Skeletal muscle satellite cell (primary cell): ENCODE data around the gene RAD51B.

Experiments used
- H3K27me3 ChIP-seq: 2 replicates; pipeline ENCODE4 v1.7.0; 2013; ENCODE audit warnings: low read length; ENCODE audit not compliant: control insufficient read depth, insufficient read depth
- H3K36me3 ChIP-seq: 2 replicates; pipeline ENCODE4 v1.7.0; 2013; ENCODE audit warnings: mild to moderate bottlenecking, control low read depth, low read length; ENCODE audit not compliant: insufficient read depth
- H3K4me1 ChIP-seq: 2 replicates; pipeline ENCODE4 v1.7.0; 2013; ENCODE audit warnings: low read length; ENCODE audit not compliant: control insufficient read depth, insufficient read depth
- H3K4me2 ChIP-seq: 2 replicates; pipeline ENCODE4 v1.7.0; 2013; ENCODE audit warnings: mild to moderate bottlenecking, low read length
- H3K4me3 ChIP-seq: 2 replicates; pipeline ENCODE4 v1.7.0; 2013; ENCODE audit warnings: low read length
- H3K9ac ChIP-seq: 2 replicates; pipeline ENCODE4 v1.7.0; 2013; ENCODE audit warnings: mild to moderate bottlenecking, low read depth, low read length, moderate library complexity
- H3K9me3 ChIP-seq: replicated peaks from 2 replicates; pipeline ENCODE4 v1.7.0; 2013; ENCODE audit warnings: mild to moderate bottlenecking, control low read depth, low read length

The RAD51B gene

DNA sequence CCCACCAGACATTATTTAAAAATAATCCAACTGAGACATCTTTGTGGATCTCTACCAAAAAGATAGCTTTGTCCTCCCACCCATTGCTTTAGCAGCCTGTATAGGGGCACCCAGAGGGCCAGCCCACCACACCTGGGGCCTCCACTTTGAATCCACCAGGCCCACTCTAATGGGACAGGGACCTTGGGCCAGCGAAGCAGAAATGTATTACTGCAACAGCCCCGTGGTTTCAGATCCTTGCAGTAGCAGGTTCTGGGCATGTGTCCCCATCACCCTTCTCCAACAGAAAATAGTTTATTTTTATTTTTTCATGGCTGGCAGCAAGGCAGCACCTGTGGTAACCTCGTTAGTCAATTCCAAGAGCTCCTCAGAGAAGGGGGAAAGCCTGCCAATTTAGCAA, 754.9 kb downstream of the RAD51B start:
- H3K4me3 ChIP-seq = no peak overlapping the region
- no peak overlapping the region for H3K9ac ChIP-seq
- H3K4me1 ChIP-seq = peaks cover 51% of the 10 kb centered on the region
- H3K36me3 ChIP-seq = no peaks in the 10 kb centered on the region
- no peaks in the 10 kb centered on the region for H3K9me3 ChIP-seq
- H3K27me3 ChIP-seq = no peaks in the 10 kb centered on the region
- H3K4me2 ChIP-seq = no peak overlapping the region

DNA sequence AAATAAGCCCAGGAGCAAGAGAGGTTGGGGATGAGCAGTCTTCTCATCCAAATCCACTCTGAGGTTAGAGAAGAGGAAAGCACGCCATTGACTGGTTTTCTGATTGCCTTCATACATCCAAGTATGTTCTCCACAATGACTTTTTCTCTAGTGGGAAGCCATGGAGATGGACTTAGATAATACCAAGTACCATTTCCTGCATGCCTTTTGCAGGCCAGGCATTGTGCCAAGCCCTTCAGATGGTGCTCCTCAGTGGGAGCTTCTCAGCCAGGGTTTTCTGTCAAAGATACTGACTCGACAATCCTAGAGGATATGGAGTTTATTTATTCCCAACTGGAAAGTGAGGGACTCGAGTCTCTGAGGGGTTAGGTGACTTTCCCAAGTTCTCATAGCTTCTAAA, 755.3 kb downstream of the RAD51B start:
- Histone ChIP-seq H3K9ac (no peak overlapping the region), H3K36me3 (no peaks in the 10 kb centered on the region), H3K27me3 (no peaks in the 10 kb centered on the region), H3K4me2 (no peak overlapping the region), H3K4me3 (no peak overlapping the region), H3K4me1 (peaks cover 49% of the 10 kb centered on the region), H3K9me3 (no peaks in the 10 kb centered on the region)

DNA sequence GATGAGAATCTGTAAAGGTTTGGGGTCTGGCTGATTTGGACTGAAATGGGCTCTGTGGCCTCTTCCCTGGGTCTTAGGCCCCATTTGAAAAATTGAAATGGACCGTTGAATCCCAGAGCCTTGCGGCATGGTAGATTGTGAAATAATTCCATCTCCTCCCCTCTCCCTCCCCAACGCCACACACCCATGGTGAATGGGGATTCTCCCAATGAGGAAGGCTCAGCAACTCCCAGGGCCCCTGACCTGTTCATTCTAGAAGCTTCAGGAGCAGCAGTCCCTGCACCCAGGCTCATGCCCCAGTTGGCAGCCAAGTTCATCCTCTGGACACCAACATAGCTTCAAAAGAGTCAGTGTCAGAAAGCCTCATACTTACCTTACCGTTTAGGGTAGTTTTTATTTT, 755.8 kb downstream of the RAD51B start:
- no peak overlapping the region for H3K4me3 ChIP-seq
- peak overlapping the region; percentile 54 for H3K9ac ChIP-seq
- peaks cover 52% of the 10 kb centered on the region for H3K4me1 ChIP-seq

DNA sequence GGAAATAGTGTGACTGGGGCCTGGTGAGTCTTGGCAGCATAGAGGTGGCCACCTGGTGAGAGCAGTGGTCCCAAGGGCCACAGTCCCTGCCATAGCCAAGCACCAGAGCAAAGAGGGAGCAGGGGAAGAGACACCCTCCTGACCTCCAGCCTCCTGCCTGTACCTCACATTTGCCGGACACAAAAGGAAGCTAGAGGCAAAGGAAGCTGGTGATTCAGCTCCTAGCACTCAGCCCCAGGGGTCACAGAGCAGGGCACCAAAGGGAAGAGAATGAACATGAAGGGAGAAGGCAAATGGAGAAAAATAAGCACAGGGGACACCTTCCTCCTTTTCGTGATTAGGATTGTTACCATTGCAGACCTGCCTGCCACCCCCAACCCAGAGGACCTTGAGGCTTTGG, 756.5 kb downstream of the RAD51B start:
- Histone ChIP-seq H3K4me3 (no peak overlapping the region), H3K36me3 (no peaks in the 10 kb centered on the region), H3K9ac (peak overlapping the region; percentile 54), H3K27me3 (no peaks in the 10 kb centered on the region), H3K9me3 (no peaks in the 10 kb centered on the region), H3K4me1 (peaks cover 58% of the 10 kb centered on the region), H3K4me2 (peak overlapping the region; percentile 15)

More for the DNA sequence above, 755.8 kb downstream of the RAD51B start:
- H3K9me3 ChIP-seq = no peaks in the 10 kb centered on the region
- H3K36me3 ChIP-seq = no peaks in the 10 kb centered on the region
- H3K27me3 ChIP-seq = no peaks in the 10 kb centered on the region
- no peak overlapping the region for H3K4me2 ChIP-seq

DNA sequence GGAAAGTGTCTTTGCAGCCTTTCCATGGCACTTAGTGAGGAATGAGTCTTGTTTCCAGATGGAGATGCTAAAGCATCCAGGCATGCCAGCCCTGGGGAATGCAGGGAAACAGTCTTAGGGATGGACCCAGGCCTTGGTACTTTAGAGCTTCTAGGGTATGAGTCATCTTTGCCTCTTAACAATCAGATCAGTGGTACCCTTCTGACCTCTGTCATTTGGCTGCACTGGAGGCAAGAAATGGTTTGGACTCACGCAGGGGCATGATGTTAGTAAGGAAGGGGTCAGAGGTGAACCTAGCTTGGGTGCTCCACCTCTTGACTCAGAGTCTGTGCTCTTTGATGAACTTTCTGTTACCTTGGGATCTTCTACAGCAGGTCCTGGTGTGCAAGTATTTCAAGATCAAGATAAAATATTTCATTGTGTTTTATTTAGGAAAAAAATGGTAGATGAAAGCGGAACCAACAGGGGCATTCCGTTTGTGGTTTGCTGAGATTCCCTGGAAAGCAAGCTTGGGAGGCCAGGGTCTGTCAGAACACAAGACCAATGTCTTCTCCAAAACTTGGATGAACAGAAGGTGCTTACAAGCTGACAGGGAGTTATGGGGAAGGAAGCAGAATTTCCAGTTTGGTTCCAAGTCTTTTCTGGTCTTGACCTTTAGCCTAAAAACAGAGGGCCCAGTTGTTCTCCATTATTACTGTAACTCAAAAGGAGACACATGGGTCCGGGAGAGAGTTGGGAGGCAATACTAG, 757.1 kb downstream of the RAD51B start:
- Histone ChIP-seq H3K9me3 (no peaks in the 10 kb centered on the region), H3K4me2 (no peak overlapping the region), H3K9ac (peak overlapping the region; percentile 76), H3K27me3 (no peaks in the 10 kb centered on the region), H3K4me1 (peaks cover 60% of the 10 kb centered on the region), H3K36me3 (no peaks in the 10 kb centered on the region), H3K4me3 (no peak overlapping the region)

DNA sequence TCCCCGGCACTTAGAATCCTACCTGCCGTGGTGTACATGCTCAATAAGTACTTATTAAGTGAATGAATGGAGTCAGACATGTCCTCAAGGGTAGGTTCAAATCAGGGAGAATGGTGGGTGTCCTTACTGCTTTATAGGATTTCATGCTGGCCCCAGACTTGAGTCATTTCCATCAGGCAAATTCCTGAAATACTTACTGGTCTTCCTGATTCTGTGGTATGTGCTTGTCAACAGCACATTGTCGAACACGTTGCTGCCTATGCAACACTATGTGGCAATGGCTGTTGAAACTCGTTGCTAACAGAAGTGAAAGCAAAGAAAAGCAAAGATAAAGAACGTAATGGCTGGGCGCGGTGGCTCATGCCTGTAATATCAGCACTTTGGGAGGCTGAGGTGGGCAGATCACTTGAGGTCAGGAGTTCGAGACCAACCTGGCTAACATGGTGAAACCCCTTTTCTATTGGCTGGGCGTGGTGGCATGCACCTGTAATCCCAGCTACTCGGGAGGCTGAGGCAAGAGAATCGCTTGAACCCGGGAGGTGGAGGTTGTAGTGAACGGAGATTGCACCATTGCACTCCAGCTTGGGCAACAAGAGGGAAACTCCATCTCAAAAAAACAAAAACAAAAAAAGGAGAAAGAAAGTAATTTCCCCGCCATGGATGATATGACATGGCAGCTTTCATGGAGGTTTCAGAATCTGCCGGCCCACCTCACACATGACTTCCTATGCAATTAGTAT, 758.4 kb downstream of the RAD51B start:
- Histone ChIP-seq H3K36me3 (no peaks in the 10 kb centered on the region), H3K9me3 (no peaks in the 10 kb centered on the region), H3K4me3 (no peak overlapping the region), H3K27me3 (no peaks in the 10 kb centered on the region), H3K4me2 (peak overlapping the region; percentile 2), H3K9ac (peak overlapping the region; percentile 76), H3K4me1 (peaks cover 60% of the 10 kb centered on the region)

DNA sequence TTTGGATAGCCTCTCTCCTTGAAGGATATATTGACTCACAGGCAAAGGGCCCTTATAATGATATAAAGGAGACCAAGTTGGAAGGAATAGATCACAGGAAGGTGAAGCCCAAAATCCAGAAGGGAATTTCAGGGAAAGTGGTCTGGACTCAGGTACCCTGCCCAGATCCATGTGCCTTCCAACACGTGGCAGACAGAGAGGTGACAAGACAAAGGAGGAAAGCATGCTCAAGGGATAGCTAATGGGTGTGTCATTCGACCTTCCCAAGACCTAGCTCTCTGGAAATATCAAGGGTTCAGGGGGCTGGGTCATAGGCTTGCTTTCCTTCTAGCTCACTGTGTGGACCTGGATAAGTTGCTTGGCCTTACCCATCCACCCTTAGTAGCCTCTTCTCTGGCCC, 759.0 kb downstream of the RAD51B start:
- H3K36me3 ChIP-seq = no peaks in the 10 kb centered on the region
- H3K9ac ChIP-seq = peak overlapping the region; percentile 33
- H3K4me1 ChIP-seq = peaks cover 60% of the 10 kb centered on the region
- no peaks in the 10 kb centered on the region for H3K9me3 ChIP-seq
- H3K27me3 ChIP-seq = no peaks in the 10 kb centered on the region
- H3K4me3 ChIP-seq = no peak overlapping the region
- no peak overlapping the region for H3K4me2 ChIP-seq

DNA sequence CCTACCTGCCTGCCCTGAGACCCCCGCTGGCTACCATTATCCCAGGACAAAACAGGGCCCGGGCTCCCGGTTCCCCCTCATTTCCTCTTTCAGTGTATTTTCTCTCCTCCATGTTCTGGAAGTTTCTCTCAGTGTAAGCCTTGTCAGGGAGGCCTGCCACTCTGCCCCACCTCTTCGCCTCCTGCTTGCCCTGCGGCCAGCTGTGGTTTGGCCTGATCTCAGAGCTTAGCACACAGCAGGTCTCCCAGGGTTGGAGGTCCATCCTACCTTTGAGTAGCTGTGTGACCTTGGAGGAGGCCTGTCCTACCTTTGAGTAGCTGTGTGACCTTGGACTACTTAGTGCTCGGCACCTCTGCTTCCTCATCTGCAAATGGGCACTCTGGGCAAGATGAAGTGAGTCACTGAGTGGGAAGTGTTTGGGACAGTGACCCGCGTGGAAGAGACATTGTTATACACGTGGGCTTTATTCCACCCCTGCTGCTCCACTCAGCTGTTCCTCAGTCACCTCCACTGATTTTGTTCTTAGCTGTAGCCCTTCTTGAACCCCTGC, 760.6 kb downstream of the RAD51B start:
- Histone ChIP-seq H3K27me3 (no peaks in the 10 kb centered on the region), H3K4me1 (peaks cover 54% of the 10 kb centered on the region)

DNA sequence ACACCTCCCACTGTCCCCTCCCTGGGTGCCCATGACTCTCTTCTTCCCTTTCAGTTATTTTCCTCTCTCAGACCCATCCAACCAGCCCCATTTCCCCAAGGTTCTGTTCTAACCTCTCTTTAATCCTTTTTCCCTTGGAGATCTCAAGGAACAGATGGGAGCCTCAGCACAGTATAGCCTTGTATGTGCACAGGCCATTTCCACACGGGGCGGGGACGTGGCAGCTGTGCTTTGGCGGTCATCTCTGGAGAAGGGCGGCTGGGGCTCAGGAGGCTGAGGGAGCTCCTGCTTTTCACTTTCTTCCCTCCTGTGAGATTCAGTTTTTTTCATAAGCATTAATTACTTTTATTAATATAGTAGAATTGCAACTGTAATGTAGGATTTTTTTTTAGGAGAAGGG, 761.1 kb downstream of the RAD51B start:
- Histone ChIP-seq H3K4me2 (no peak overlapping the region), H3K27me3 (no peaks in the 10 kb centered on the region), H3K36me3 (no peaks in the 10 kb centered on the region), H3K9ac (peak overlapping the region; percentile 61), H3K9me3 (no peaks in the 10 kb centered on the region), H3K4me1 (peaks cover 52% of the 10 kb centered on the region), H3K4me3 (no peak overlapping the region)

More for the DNA sequence above, 760.6 kb downstream of the RAD51B start:
- no peaks in the 10 kb centered on the region for H3K9me3 ChIP-seq
- peak overlapping the region; percentile 61 for H3K9ac ChIP-seq
- no peaks in the 10 kb centered on the region for H3K36me3 ChIP-seq
- H3K4me3 ChIP-seq = no peak overlapping the region
- no peak overlapping the region for H3K4me2 ChIP-seq

DNA sequence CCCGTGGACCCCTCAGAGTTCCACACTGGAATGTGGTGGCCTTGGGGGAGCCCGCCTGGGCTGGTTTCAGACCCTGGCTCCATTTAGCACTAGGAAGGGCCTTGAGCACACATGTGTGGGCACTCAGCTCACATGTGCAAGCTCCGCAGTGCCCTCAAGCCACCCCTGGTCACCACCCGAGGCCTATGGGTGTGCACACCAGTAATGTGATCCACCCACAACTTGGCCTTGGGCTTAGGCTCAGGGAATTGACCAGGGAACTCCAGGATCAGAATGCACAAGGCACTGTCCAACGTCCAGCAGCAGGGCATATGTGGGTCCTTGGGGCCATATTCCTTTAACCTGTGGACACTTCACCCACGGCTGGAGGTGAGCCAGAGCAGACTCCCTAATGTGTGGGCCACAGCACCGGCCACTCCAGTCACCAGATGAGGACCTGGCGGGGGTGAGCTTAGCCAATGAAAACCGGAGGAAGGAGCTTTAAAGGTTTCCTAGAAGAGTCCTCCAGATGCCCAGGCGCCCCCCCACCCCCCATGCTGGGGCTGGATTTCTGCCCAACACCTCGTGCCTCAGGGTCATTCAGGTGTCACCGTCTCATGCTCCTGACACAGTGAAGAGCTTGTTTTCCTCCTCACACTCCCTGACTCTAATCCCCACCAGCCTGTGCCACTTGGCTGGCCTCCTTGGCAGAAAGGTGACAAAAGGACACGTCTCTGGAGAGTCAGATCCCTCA, 764.1 kb downstream of the RAD51B start:
- no peak overlapping the region for H3K4me3 ChIP-seq
- no peak overlapping the region for H3K9ac ChIP-seq
- no peaks in the 10 kb centered on the region for H3K9me3 ChIP-seq
- H3K27me3 ChIP-seq = no peaks in the 10 kb centered on the region
- H3K4me2 ChIP-seq = no peak overlapping the region
- H3K4me1 ChIP-seq = peaks cover 40% of the 10 kb centered on the region
- H3K36me3 ChIP-seq = no peaks in the 10 kb centered on the region

DNA sequence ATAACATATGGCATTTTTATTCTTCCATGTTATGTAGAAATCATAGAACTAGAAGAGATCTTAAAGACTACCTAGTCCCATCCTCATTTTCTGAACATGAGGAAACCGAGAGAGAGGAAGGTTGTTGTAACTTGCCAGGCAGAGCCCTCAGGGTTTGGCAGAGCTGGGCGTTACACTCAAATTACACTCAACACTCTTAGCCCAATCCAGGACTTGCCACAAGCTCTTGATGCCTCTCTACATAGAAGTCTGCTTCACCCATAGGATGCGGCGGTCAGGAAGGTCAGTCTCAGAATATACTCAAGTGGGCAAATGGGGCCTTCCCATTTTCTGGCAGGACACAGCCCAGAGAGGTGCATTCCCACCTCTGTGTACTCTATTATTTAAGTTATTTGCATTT, 765.2 kb downstream of the RAD51B start:
- no peaks in the 10 kb centered on the region for H3K36me3 ChIP-seq
- H3K4me1 ChIP-seq = peaks cover 42% of the 10 kb centered on the region

More for the DNA sequence above, 765.2 kb downstream of the RAD51B start:
- no peak overlapping the region for H3K4me3 ChIP-seq
- no peaks in the 10 kb centered on the region for H3K27me3 ChIP-seq
- H3K9ac ChIP-seq = no peak overlapping the region
- H3K4me2 ChIP-seq = no peak overlapping the region
- no peaks in the 10 kb centered on the region for H3K9me3 ChIP-seq
